Head of caudate nucleus (tissue), 42 donors: ENCODE results near the gene ZDHHC16.
A peak's percentile ranks its signal among the peaks of the same experiment; 100 is the strongest.
"Not testable (repeated sequence)": the region's sequence is repeated elsewhere in the genome, so short reads cannot be mapped to it uniquely, and the experiment has no call there.

Experiments used
- DNase-seq, 42 donors: peaks; one replicate each; pipeline versions ENCODE4 v3.0.0 to v3.0.0-alpha.2; 2020 to 2021; ENCODE audit warnings: mixed read lengths in 7 of 42
- intact Hi-C: fragments of 100-400 bp; cut with DNase I; formaldehyde crosslinking; loops from one replicate; pipeline ENCODE4 v1.15.0; 2022

Gene ZDHHC16

GRCh38 chr10:97445722-97446639 lies at the start of gene ZDHHC16, which contains the start of gene EXOSC1:
ZDHHC16 (plus strand) TSS chr10:97446175; CDS start chr10:97451676, 5,501 bp downstream.
EXOSC1 (minus strand) TSS chr10:97446006; CDS start chr10:97445985, 21 bp downstream.
- peak; percentile 89 to 98 (median 96) for DNase-seq

GRCh38 chr10:97399843-97400545 lies 46.0 kb upstream of the ZDHHC16 start:
- peak in 34 of 42 donors; percentile 10 to 84 (median 48) for DNase-seq

More at GRCh38 chr10:97445722-97446639, at the start of gene ZDHHC16, which contains the start of gene EXOSC1:
- intact Hi-C loops, result loop anchor here (2.0 to 5.0 kb wide), 2 partner anchors 19 to 106 kb away; partner anchors contain the start of gene PGAM1

GRCh38 chr10:97400665-97401454 lies 45.1 kb upstream of the ZDHHC16 start, which contains the start of gene RRP12:
RRP12 (minus strand) TSS chr10:97401340; CDS start chr10:97401231, 109 bp downstream.
- intact Hi-C loops, result no loop called here

More at GRCh38 chr10:97399843-97400545, 46.0 kb upstream of the ZDHHC16 start:
- intact Hi-C loops, result no loop called here

DNA sequence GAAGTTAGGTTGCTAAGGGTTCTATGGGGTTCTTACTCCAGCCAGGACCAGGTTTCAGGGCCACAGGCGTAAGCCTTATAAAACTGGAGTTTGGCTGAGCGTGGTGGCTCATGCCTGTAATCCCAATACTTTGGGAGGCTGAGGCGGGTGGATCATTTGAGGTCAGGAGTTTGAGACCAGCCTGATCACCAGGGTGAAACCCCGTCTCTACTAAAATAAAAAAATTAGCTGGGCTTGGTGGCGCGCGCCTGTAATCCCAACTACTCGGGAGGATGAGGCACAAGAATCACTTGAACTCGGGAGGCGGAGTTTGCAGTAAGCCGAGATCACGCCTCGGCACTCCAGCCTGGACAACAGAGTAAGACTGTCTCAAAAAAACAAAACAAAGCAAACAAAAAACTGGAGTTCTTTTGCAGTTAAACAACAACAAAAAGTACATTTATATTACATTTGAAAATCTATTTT lies 44.5 kb upstream of the ZDHHC16 start:
- intact Hi-C loops, result no loop called here
- no peak for DNase-seq

More at GRCh38 chr10:97400665-97401454, 45.1 kb upstream of the ZDHHC16 start, which contains the start of gene RRP12:
- DNase-seq, result peak; percentile 43 to 96 (median 88)

DNA sequence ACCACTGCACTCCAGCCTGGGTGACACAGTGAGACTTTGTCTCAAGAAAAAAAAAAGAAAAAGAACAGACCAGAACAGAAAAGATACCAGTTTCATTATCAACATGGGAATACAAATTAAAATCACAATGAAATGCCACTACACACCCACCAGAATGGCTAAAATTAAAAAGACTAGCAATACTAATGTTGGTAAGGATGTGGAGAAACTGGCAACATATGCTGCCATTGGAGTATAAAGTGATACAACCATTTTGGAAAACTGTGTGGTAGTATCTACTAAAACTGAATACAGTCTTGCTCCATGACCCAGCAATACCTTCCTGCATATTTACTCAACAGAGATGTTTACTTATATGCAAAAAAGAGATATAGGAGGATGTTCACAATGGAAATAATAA lies 41.9 kb upstream of the ZDHHC16 start:
- no peak for DNase-seq
- intact Hi-C loops, result no loop called here

GRCh38 chr10:97406064-97406463 lies 39.9 kb upstream of the ZDHHC16 start:
- intact Hi-C loops, result no loop called here
- peak in 6 of 42 donors; percentile 11 to 32 (median 22) for DNase-seq

DNA sequence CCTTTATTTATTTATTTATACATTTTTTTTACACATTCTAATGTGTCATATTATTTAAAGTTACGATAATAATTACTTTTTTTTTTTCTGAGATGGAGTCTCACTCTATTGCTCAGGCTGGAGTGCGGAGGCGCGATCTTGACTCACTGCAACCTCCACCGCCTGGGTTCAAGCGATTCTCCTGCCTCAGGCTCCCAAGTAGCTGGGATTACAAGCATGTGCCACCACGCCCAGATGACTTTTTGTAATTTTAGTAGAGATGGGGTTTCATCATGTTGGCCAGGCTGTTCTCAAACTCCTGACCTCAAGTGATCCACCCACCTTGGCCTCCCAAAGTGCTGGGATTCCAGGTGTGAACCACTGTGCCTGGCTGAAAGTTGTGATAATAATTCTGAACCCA lies 39.5 kb upstream of the ZDHHC16 start:
- intact Hi-C loops, DNase-seq: not testable (repeated sequence)

DNA sequence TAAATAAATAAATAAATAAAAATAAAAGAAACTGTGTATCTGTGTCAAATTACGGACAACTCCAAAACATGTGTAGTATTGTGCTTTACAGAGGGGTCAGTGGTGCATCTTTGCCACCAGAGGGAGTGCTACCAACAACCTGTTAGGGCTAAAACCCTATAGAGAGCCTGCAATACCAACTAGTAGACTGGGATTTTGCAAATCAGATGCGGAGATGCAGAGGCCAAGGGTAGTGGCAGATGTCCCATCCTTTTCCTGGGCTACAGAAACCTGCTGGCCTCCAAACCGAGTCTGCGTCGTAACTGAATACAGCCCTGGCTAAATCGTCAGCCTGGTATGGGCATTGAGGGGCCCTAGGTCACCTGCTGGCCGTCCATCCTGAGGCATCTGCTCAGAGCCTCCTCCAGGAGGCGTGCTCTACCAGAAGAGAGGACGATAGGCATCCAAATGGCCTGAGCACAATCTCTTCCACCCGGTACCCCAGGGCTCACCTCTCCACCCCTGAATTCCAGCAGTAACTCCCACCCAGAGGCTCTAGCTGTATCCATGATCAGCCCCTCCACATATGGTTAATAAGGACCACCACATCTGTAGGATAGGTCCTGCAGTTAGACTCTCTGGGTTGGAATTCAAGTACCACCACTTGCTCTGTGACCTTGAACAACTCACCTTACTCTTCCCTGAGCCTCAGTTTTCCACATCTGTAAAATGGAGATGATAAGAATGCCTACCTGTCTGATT lies 38.6 kb upstream of the ZDHHC16 start:
- intact Hi-C loops, result no loop called here
- DNase-seq, result peak in 39 of 42 donors; percentile 20 to 84 (median 64)

GRCh38 chr10:97407952-97408248 lies 38.1 kb upstream of the ZDHHC16 start:
- no peak for DNase-seq
- intact Hi-C loops, result no loop called here

DNA sequence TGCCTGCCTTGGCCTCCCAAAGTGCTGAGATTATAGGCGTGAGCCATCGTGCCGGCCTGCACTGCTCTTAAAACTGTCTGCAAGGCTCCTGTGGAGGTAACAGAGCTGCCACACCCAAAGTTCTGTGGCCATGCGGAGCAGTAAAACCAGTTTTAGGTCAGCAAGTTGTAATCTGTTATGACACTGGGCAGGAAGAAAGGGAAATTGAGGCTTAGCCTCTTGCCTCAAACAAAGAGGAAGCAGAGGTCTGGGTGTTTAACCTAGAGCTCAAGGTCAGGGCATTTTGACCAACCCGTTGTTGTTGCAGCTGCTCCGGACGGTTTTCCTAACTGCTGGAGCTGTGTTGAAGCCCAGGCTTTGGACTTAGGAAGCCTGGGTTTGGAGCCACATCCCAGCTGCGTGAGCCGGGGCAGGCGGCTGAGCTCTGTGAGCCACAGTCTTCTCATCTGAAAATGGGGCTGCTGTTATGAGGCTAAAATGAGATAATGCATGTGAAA lies 37.4 kb upstream of the ZDHHC16 start:
- DNase-seq, result no peak
- intact Hi-C loops, result no loop called here

- no peak for DNase-seq
- intact Hi-C loops, result no loop called here
Measured at GRCh38 chr10:97411406-97411805, 34.6 kb upstream of the ZDHHC16 start.

DNA sequence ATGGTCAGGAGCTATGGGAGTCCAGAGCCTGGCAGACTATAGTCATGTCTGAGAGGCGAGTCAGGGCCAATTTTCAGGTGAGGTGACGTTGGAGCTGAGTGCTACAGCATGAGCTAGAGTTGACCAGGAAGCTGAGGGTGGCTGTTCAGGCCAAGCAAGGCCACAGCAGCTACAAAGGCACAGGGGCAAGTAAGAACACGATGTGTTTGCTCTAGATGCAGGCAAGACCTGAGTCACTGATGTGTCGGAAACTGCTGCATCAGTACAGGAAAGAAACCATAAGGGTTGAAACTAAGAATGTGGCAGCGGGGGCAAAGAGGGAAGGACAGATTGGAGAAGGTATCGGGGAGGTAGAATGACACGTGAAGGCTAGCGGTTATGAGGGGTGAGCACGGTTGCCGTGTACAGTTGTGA lies 33.1 kb upstream of the ZDHHC16 start:
- DNase-seq, result no peak
- intact Hi-C loops, result no loop called here

- DNase-seq, result peak in 1 of 42 donors; percentile 35
Measured at GRCh38 chr10:97416565-97416964, 29.4 kb upstream of the ZDHHC16 start.

DNA sequence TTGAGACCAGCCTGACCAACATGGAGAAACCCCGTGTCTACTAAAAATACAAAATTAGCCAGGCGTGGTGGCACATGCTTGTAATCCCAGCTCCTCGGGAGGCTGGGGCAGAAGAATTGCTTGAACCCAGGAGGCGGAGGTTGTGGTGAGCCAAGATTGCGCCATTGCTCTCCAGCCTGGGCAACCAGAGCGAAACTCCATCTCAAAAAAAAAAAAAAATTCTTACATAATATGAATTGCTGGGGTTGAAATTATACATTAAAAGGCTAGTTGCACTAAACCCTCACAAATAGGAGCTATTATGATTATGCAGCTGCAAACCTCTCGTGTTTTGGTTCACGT lies 22.2 kb upstream of the ZDHHC16 start:
- intact Hi-C loops, DNase-seq: not testable (repeated sequence)

More at GRCh38 chr10:97416565-97416964, 29.4 kb upstream of the ZDHHC16 start:
- intact Hi-C loops, result no loop called here

DNA sequence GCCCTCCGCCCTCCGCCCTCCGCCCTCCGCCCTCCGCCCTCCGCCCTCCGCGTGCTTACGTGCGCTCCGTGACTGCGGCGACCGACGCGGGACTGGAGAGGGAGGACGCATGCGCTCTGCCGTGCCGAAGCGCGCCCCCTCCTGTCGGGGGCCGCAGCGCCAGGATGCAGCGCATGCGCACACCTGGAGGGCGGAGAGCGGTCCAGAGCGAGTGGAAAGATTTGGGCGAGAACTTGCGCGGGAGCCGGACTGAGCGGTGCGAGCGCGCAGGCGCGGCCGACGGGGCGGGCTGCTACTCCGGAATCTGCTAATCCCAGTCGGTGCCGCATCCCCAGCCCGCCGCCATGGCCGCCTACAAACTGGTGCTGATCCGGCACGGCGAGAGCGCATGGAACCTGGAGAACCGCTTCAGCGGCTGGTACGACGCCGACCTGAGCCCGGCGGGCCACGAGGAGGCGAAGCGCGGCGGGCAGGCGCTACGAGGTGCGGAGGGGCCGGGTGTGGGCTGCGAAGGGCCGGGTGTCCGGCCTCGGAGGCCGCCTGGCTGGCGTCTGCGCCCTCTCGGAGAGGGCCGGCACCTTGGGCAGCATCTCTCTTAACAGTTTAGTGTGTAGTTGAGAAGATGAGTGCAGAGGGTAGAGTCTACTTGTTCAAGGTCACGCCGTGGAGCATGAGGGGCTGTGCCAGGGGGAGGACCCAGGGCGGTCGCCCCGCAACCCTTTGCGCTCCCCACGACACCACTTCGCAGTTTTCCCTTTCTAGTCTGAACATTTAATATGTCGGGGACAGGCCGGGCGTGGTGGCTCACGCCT lies 19.8 kb upstream of the ZDHHC16 start, which contains the start of gene PGAM1:
Gene PGAM1, plus strand, starts transcription at position 228 of the 812 bp plus-strand sequence. Its CDS starts 117 bp downstream, at position 345.
- peak; percentile 88 to 99 (median 96) for DNase-seq
- intact Hi-C loops, result loop anchor here (2.0 kb wide), 1 partner anchor 19 kb away; no protein-coding TSS in a partner anchor

DNA sequence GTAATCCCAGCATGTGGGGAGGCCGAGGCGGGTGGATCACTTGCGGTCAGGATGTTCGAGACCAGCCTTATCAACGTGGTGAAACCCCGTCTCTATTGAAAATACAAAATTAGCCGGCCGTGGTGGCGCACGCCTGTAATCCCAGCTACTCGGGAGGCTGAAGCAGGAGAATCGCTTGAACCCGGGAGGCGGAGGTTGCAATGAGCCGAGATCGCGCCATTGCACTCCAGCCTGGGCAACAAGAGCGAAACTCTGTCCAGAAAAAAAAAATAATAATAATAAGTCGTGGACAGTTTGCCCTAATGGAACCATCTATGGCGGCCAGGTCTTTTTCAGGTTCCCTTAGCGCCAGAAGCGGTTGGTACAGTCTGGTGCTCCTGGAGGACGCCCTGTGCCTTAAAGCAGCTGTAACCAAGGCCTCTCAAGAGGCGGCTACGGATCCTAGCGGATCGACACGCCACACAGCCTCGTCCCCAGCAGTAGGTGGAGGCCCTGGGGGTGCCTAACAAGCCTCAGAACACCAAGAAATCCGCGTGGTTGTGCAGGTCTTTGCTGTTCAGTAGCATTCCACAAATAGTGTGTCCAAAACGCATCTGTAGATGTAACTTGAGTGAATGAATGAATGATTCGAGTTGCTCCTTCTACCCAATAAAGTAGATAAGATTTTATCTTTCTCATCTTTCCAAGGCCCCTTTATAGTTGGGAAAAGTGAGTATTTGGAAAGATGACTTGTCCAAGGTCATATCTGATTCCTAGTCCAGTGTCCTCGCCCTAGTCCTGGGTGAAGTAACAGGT lies 19.0 kb upstream of the ZDHHC16 start:
- intact Hi-C loops, result loop anchor here (2.0 kb wide), 1 partner anchor 18 kb away; no protein-coding TSS in a partner anchor
- DNase-seq, result peak in 5 of 42 donors; percentile 27 to 43 (median 31)
